Neural cell (in vitro differentiated cells): ENCODE measurements around the gene ALX4.

Experiments
- CTCF ChIP-seq: fragments of 450-650 bp; IDR thresholded peaks from 2 replicates; pipeline ENCODE4 v1.5.1; 2014; ENCODE audit warnings: antibody characterized with exemption, mild to moderate bottlenecking, moderate library complexity; ENCODE audit not compliant: poor library complexity, severe bottlenecking
- EP300 ChIP-seq: fragments of 450-650 bp; conservative IDR thresholded peaks from 2 replicates; pipeline ENCODE4 v1.6.1; 2014; ENCODE audit warnings: antibody characterized with exemption, mild to moderate bottlenecking, moderate library complexity; ENCODE audit not compliant: poor library complexity, severe bottlenecking
- EZH2 ChIP-seq: fragments of 200-600, 300-800 bp; shearing (Covaris generic), sonication (generic); IDR thresholded peaks from 2 replicates; pipeline ENCODE4 v1.6.1; 2014; ENCODE audit warnings: antibody characterized with exemption, low read length, borderline replicate concordance, mild to moderate bottlenecking; ENCODE audit not compliant: insufficient read depth, poor library complexity, severe bottlenecking
- POLR2AphosphoS5 ChIP-seq: IDR thresholded peaks from 2 replicates; pipeline ENCODE4 v1.6.1; 2012
- REST ChIP-seq: IDR thresholded peaks from 2 replicates; pipeline ENCODE4 v1.6.1; 2012; ENCODE audit warnings: borderline replicate concordance
- SMC3 ChIP-seq: fragments of 450-650 bp; conservative IDR thresholded peaks from 2 replicates; pipeline ENCODE4 v1.6.1; 2014; ENCODE audit warnings: antibody characterized with exemption, mild to moderate bottlenecking, moderate library complexity; ENCODE audit not compliant: poor library complexity

GRCh38 chr11:44318369-44318768 lies 8.4 kb upstream of the ALX4 start:
- no peak for TF ChIP-seq CTCF
- TF ChIP-seq EZH2, result no peak
- TF ChIP-seq POLR2AphosphoS5, result no peak
- no peak for TF ChIP-seq REST
- TF ChIP-seq EP300, result no peak
- TF ChIP-seq SMC3, result no peak
